ENCODE data around the gene SFMBT1.

The SFMBT1 gene

GRCh38 chr3:53026382-53027162 lies 19.3 kb downstream of the SFMBT1 start:
- no peaks in the 10 kb centered on the region for H3K9me3 ChIP-seq (ENCODE audit: control insufficient read depth, low read length)
- H3K36me3 ChIP-seq (ENCODE audit: control insufficient read depth, insufficient read depth, low read length): no peaks in the 10 kb centered on the region
- no peak overlapping the region for H3K4me3 ChIP-seq (ENCODE audit: insufficient read depth, low read depth, low read length, poor library complexity, severe bottlenecking)
- H3K4me1 ChIP-seq (ENCODE audit: control insufficient read depth, insufficient read depth, low read length, poor library complexity, severe bottlenecking): peaks cover 23% of the 10 kb centered on the region
- DNase-seq: no peak
- H3K27ac ChIP-seq (ENCODE audit: insufficient read depth, low read length, poor library complexity, severe bottlenecking): no peak overlapping the region
- H3K27me3 ChIP-seq (replicated peaks; ENCODE audit: control insufficient read depth, insufficient read depth, low read length, poor library complexity, severe bottlenecking): no peaks in the 10 kb centered on the region

DNA sequence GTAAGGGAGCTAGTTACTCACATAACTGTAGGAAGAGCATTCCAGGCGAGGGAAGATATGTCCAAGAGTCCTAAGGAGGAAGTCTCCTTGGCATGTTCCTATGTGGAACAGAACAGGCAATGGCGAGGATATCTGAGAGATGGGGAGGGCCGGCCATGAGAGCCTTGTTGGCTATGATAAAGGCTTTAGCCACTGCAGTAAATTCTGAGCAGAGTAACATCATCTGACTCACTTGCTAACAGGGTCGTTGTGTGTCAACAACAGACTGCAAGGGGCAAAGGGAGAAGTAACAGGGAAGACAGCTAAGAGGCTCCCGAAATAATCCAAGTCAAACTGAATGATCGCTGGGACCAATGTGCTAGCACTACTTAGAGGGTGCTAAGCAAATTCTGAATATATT lies 21.6 kb downstream of the SFMBT1 start:
- Histone ChIP-seq H3K9me3 (ENCODE audit: control insufficient read depth, low read length) (no peaks in the 10 kb centered on the region), H3K27ac (ENCODE audit: insufficient read depth, low read length, poor library complexity, severe bottlenecking) (no peak overlapping the region), H3K36me3 (ENCODE audit: control insufficient read depth, insufficient read depth, low read length) (no peaks in the 10 kb centered on the region), H3K4me3 (ENCODE audit: insufficient read depth, low read depth, low read length, poor library complexity, severe bottlenecking) (no peak overlapping the region), H3K4me1 (ENCODE audit: control insufficient read depth, insufficient read depth, low read length, poor library complexity, severe bottlenecking) (peaks cover 14% of the 10 kb centered on the region), H3K27me3 (replicated peaks; ENCODE audit: control insufficient read depth, insufficient read depth, low read length, poor library complexity, severe bottlenecking) (no peaks in the 10 kb centered on the region)
- no peak for DNase-seq

GRCh38 chr3:53023072-53023823 lies 22.6 kb downstream of the SFMBT1 start:
- no peaks in the 10 kb centered on the region for H3K9me3 ChIP-seq (ENCODE audit: control insufficient read depth, low read length)
- no peak overlapping the region for H3K4me3 ChIP-seq (ENCODE audit: insufficient read depth, low read depth, low read length, poor library complexity, severe bottlenecking)
- H3K36me3 ChIP-seq (ENCODE audit: control insufficient read depth, insufficient read depth, low read length): no peaks in the 10 kb centered on the region
- peaks cover 14% of the 10 kb centered on the region for H3K4me1 ChIP-seq (ENCODE audit: control insufficient read depth, insufficient read depth, low read length, poor library complexity, severe bottlenecking)
- DNase-seq: no peak
- no peaks in the 10 kb centered on the region for H3K27me3 ChIP-seq (replicated peaks; ENCODE audit: control insufficient read depth, insufficient read depth, low read length, poor library complexity, severe bottlenecking)
- H3K27ac ChIP-seq (ENCODE audit: insufficient read depth, low read length, poor library complexity, severe bottlenecking): no peak overlapping the region

DNA sequence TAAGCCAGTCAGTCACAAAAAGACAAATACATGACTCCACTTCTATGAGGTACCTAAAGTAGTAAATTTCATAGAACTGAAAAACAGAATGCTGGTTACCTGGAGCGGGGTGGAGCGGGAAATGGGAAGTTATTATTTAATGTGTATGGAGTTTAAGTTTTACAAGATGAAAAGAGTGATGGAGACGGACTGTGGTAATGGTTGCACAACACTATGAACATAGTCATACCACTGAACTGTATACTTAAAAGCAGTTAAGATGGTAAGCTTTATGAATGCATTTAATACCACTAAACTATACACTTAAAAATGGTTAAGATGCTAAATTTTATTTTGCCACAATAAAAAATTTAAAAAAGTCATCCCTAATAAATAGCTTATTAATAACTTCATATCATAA lies 23.2 kb downstream of the SFMBT1 start:
- Histone ChIP-seq H3K9me3 (ENCODE audit: control insufficient read depth, low read length) (no peaks in the 10 kb centered on the region), H3K4me1 (ENCODE audit: control insufficient read depth, insufficient read depth, low read length, poor library complexity, severe bottlenecking) (peaks cover 14% of the 10 kb centered on the region), H3K4me3 (ENCODE audit: insufficient read depth, low read depth, low read length, poor library complexity, severe bottlenecking) (no peak overlapping the region), H3K27me3 (replicated peaks; ENCODE audit: control insufficient read depth, insufficient read depth, low read length, poor library complexity, severe bottlenecking) (no peaks in the 10 kb centered on the region), H3K27ac (ENCODE audit: insufficient read depth, low read length, poor library complexity, severe bottlenecking) (no peak overlapping the region), H3K36me3 (ENCODE audit: control insufficient read depth, insufficient read depth, low read length) (no peaks in the 10 kb centered on the region)
- no peak for DNase-seq

DNA sequence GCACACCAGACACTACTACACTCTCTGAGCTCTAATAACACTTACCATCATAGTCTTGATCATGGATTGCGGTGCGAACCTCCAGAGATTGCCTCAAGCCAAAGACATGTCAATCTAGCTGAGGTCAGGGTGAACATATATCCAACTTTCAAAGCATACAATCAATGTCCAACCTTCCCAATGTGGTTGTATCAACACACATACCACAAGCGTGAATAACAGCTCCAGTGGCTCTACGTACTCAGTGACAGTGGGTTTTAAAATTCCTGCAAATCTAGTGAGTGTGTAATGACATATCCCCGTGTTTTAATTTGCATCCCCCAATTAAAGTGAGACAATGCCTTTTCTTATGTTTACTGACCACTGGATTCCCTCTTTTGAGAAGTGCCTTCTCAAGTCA lies 29.6 kb downstream of the SFMBT1 start:
- H3K9me3 ChIP-seq (ENCODE audit: control insufficient read depth, low read length): no peaks in the 10 kb centered on the region
- DNase-seq: no peak
- H3K36me3 ChIP-seq (ENCODE audit: control insufficient read depth, insufficient read depth, low read length): no peaks in the 10 kb centered on the region
- H3K27me3 ChIP-seq (replicated peaks; ENCODE audit: control insufficient read depth, insufficient read depth, low read length, poor library complexity, severe bottlenecking): no peaks in the 10 kb centered on the region
- H3K4me3 ChIP-seq (ENCODE audit: insufficient read depth, low read depth, low read length, poor library complexity, severe bottlenecking): no peak overlapping the region
- H3K27ac ChIP-seq (ENCODE audit: insufficient read depth, low read length, poor library complexity, severe bottlenecking): no peak overlapping the region
- no peaks in the 10 kb centered on the region for H3K4me1 ChIP-seq (ENCODE audit: control insufficient read depth, insufficient read depth, low read length, poor library complexity, severe bottlenecking)

GRCh38 chr3:53011324-53011723 lies 34.5 kb downstream of the SFMBT1 start:
- Histone ChIP-seq H3K9me3 (ENCODE audit: control insufficient read depth, low read length) (no peaks in the 10 kb centered on the region), H3K4me1 (ENCODE audit: control insufficient read depth, insufficient read depth, low read length, poor library complexity, severe bottlenecking) (no peaks in the 10 kb centered on the region), H3K27me3 (replicated peaks; ENCODE audit: control insufficient read depth, insufficient read depth, low read length, poor library complexity, severe bottlenecking) (no peaks in the 10 kb centered on the region), H3K27ac (ENCODE audit: insufficient read depth, low read length, poor library complexity, severe bottlenecking) (no peak overlapping the region), H3K36me3 (ENCODE audit: control insufficient read depth, insufficient read depth, low read length) (no peaks in the 10 kb centered on the region), H3K4me3 (ENCODE audit: insufficient read depth, low read depth, low read length, poor library complexity, severe bottlenecking) (no peak overlapping the region)
- DNase-seq: no peak

DNA sequence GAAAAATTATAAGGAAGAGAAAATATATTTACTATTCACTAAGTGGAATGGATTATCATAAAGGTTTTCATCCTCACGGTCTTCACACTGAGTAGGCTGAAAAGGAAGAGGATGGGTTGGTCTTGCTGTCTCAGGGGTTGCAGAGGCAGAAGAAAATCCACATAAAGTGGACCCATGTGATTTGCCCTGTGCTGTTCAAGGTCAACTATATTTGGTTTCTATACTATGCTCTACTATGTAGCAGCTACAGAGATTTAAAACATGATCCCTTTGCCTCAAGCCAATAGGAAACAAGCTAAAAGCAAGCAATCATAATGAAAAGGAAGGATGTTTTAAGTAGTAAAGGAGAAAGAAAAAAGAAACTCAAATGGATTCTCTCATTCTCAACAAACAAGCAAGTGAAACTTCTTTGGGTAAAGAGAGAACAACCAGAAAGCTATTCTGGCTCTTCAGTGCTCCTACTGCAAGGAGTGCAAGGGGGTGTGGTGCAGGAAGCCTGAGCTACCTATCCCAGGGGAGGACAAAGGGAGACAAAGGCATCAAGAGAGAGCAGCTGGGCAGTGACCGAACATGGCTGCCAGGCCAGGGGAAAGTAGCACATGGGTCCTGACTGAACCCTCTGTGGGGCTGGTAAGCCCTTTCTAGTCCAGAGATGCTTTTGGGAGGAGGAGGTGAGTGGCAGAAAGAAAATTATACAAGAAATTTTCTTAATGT lies 35.9 kb downstream of the SFMBT1 start:
- Histone ChIP-seq H3K4me1 (ENCODE audit: control insufficient read depth, insufficient read depth, low read length, poor library complexity, severe bottlenecking) (no peaks in the 10 kb centered on the region), H3K27ac (ENCODE audit: insufficient read depth, low read length, poor library complexity, severe bottlenecking) (no peak overlapping the region), H3K27me3 (replicated peaks; ENCODE audit: control insufficient read depth, insufficient read depth, low read length, poor library complexity, severe bottlenecking) (no peaks in the 10 kb centered on the region), H3K4me3 (ENCODE audit: insufficient read depth, low read depth, low read length, poor library complexity, severe bottlenecking) (no peak overlapping the region), H3K9me3 (ENCODE audit: control insufficient read depth, low read length) (no peaks in the 10 kb centered on the region), H3K36me3 (ENCODE audit: control insufficient read depth, insufficient read depth, low read length) (no peaks in the 10 kb centered on the region)
- no peak for DNase-seq

DNA sequence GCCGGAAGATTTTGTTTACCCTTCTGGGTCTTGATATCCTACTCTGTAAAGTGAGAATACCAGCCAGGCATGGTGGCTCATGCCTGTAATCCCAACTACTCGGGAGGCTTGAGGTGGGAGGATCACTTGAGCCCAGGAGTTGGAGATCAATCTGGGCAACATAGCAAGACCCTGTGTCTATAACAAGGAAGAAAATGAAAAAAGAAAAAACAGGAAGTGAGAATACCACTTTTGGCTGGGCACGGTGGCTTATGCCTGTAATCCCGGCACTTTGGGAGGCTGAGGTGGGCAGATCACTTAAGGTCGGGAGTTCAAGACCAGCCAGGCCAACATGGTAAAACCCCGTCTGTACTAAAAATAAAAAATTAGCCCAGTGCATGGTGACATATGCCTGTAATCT lies 36.9 kb downstream of the SFMBT1 start:
- Histone ChIP-seq H3K4me1 (ENCODE audit: control insufficient read depth, insufficient read depth, low read length, poor library complexity, severe bottlenecking) (no peaks in the 10 kb centered on the region), H3K36me3 (ENCODE audit: control insufficient read depth, insufficient read depth, low read length) (no peaks in the 10 kb centered on the region), H3K4me3 (ENCODE audit: insufficient read depth, low read depth, low read length, poor library complexity, severe bottlenecking) (no peak overlapping the region), H3K27ac (ENCODE audit: insufficient read depth, low read length, poor library complexity, severe bottlenecking) (no peak overlapping the region), H3K9me3 (ENCODE audit: control insufficient read depth, low read length) (no peaks in the 10 kb centered on the region), H3K27me3 (replicated peaks; ENCODE audit: control insufficient read depth, insufficient read depth, low read length, poor library complexity, severe bottlenecking) (no peaks in the 10 kb centered on the region)
- DNase-seq: no peak

- DNase-seq: no peak
- no peaks in the 10 kb centered on the region for H3K9me3 ChIP-seq (ENCODE audit: control insufficient read depth, low read length)
- no peaks in the 10 kb centered on the region for H3K27me3 ChIP-seq (replicated peaks; ENCODE audit: control insufficient read depth, insufficient read depth, low read length, poor library complexity, severe bottlenecking)
- no peak overlapping the region for H3K27ac ChIP-seq (ENCODE audit: insufficient read depth, low read length, poor library complexity, severe bottlenecking)
- H3K4me1 ChIP-seq (ENCODE audit: control insufficient read depth, insufficient read depth, low read length, poor library complexity, severe bottlenecking): no peaks in the 10 kb centered on the region
- H3K4me3 ChIP-seq (ENCODE audit: insufficient read depth, low read depth, low read length, poor library complexity, severe bottlenecking): no peak overlapping the region
- no peaks in the 10 kb centered on the region for H3K36me3 ChIP-seq (ENCODE audit: control insufficient read depth, insufficient read depth, low read length)
These were observed 39.9 kb downstream of the SFMBT1 start for GRCh38 chr3:53005854-53006513.
